Suprapubic skin (tissue), 3 donors: ENCODE data around the gene DRAM1.

ENCODE experiments used
- EP300 ChIP-seq: sonication (generic); formaldehyde crosslinking; IDR thresholded peaks from one replicate; pipeline ENCODE4 v1.6.1; 2017; ENCODE audit warnings: antibody characterized with exemption
- POLR2A ChIP-seq, 2 donors: fragments of 450-650 bp; IDR thresholded peaks; one replicate each; pipeline ENCODE4 v1.6.1; 2017; ENCODE audit warnings: antibody characterized with exemption in 2 of 2, mild to moderate bottlenecking in 2 of 2, moderate library complexity in 2 of 2
- TF ChIP-seq, protein P1 (sequence below), 2 donors: fragments of 200-600 bp in 1 of 2; fragments of 450-650 bp in 1 of 2; sonication (generic) in 1 of 2; IDR thresholded peaks; one replicate each; pipeline ENCODE4 v1.5.1; 2016 to 2019; ENCODE audit warnings: antibody characterized with exemption in 2 of 2, mild to moderate bottlenecking in 1 of 2, moderate library complexity in 1 of 2

DNA sequence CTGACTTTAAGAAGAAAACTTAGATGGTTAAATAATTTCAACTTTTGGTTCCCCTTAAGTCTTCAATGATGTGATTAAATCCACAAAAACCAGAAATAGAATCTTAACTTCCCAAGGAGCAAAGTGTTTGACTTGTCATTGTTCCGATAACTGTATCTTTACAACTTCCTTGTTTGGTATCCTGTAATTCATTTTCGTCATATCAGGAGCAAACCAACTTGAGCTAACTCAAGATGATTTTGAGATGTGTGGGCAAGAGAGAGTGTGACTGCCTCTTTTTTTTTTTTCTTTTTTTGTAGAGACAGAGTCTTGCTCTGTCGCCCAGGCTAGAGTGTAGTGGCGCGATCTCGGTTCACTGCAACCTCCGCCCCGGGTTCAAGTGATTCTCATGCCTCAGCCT lies 25.3 kb downstream of the DRAM1 start:
- no peak for TF ChIP-seq POLR2A (IDR thresholded peaks at IDR 0.05)
- TF ChIP-seq EP300, result no peak
- TF ChIP-seq, protein P1, sequence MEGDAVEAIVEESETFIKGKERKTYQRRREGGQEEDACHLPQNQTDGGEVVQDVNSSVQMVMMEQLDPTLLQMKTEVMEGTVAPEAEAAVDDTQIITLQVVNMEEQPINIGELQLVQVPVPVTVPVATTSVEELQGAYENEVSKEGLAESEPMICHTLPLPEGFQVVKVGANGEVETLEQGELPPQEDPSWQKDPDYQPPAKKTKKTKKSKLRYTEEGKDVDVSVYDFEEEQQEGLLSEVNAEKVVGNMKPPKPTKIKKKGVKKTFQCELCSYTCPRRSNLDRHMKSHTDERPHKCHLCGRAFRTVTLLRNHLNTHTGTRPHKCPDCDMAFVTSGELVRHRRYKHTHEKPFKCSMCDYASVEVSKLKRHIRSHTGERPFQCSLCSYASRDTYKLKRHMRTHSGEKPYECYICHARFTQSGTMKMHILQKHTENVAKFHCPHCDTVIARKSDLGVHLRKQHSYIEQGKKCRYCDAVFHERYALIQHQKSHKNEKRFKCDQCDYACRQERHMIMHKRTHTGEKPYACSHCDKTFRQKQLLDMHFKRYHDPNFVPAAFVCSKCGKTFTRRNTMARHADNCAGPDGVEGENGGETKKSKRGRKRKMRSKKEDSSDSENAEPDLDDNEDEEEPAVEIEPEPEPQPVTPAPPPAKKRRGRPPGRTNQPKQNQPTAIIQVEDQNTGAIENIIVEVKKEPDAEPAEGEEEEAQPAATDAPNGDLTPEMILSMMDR (IDR thresholded peaks at IDR 0.05), result no peak
